Endodermal cell (in vitro differentiated cells): ENCODE data around the gene ATF4. TPM values are rescaled to one million over a fixed set of nuclear protein-coding genes. Genes with fewer than 3 reads are reported as not detected.

Experiments
- DNase-seq: peaks from one replicate; pipeline ENCODE4 v3.0.0-alpha.2; 2017
- H3K27ac ChIP-seq: 2 replicates; pipeline ENCODE4 v1.5.1; 2013; ENCODE audit warnings: mild to moderate bottlenecking, low read depth, low read length, moderate library complexity
- H3K27me3 ChIP-seq: 2 replicates; pipeline ENCODE4 v1.6.1; 2013; ENCODE audit warnings: mild to moderate bottlenecking, low read length, moderate library complexity; ENCODE audit not compliant: insufficient read depth, control insufficient read depth, poor library complexity, severe bottlenecking
- H3K36me3 ChIP-seq: 2 replicates; pipeline ENCODE4 v1.7.0; 2013; ENCODE audit warnings: mild to moderate bottlenecking, low read length, moderate library complexity; ENCODE audit not compliant: control insufficient read depth, insufficient read depth
- H3K4me1 ChIP-seq: one replicate; pipeline ENCODE4 v1.7.0; 2013; ENCODE audit warnings: low read length; ENCODE audit not compliant: control insufficient read depth, insufficient read depth
- H3K4me3 ChIP-seq: 2 replicates; pipeline ENCODE4 v1.5.1; 2013; ENCODE audit warnings: mild to moderate bottlenecking, low read length, moderate library complexity
- H3K9ac ChIP-seq: 2 replicates; pipeline ENCODE4 v1.6.1; 2013; ENCODE audit warnings: mild to moderate bottlenecking, low read length, moderate library complexity; ENCODE audit not compliant: poor library complexity, severe bottlenecking; ENCODE audit errors: extremely low read depth
- H3K9me3 ChIP-seq: 2 replicates; pipeline ENCODE4 v1.6.1; 2013; ENCODE audit warnings: mild to moderate bottlenecking, low read length, moderate library complexity; ENCODE audit not compliant: control insufficient read depth
- H3K27ac Mint-ChIP-seq: 2 replicates; pipeline ENCODE4 v1.8.0; 2020; ENCODE audit warnings: mixed read lengths
- H3K27me3 Mint-ChIP-seq: 2 replicates; pipeline ENCODE4 v1.8.0; 2021; ENCODE audit warnings: mild to moderate bottlenecking, mixed read lengths; ENCODE audit not compliant: insufficient read depth
- H3K36me3 Mint-ChIP-seq: 2 replicates; pipeline ENCODE4 v1.8.0; 2020; ENCODE audit warnings: low read depth, mixed read lengths
- H3K4me1 Mint-ChIP-seq: 2 replicates; pipeline ENCODE4 v1.8.0; 2020; ENCODE audit warnings: mixed read lengths
- H3K4me3 Mint-ChIP-seq: 2 replicates; pipeline ENCODE4 v1.8.0; 2020; ENCODE audit warnings: mild to moderate bottlenecking, moderate library complexity, mixed read lengths
- H3K9me3 Mint-ChIP-seq: 2 replicates; pipeline ENCODE4 v1.8.0; 2020; ENCODE audit warnings: mild to moderate bottlenecking, mixed read lengths
- CTCF ChIP-seq: fragments of 200-600 bp; sonication (generic); conservative IDR thresholded peaks from 2 replicates; pipeline ENCODE4 v1.5.0; 2021; ENCODE audit warnings: antibody characterized with exemption, mild to moderate bottlenecking
- WGBS, 2 experiments: methylation state at CpG; one replicate each; pipeline versions ENCODE4 v1.1.5 to v1.1.7; 2013; ENCODE audit warnings: missing lambda C conversion rate in 2 of 2, mixed read lengths in 1 of 2; ENCODE audit not compliant: insufficient coverage in 1 of 2, insufficient read length in 1 of 2; 5-methylcytosine and 5-hydroxymethylcytosine counted together
- total RNA-seq, 2 donors: library from RNA; stranded (reverse); fragmentation: NEBNext Ultra II Directional in 1 of 2; extraction: Animal tissue kit (Norgen Biotek cat#: 25700) in 1 of 2; gene quantifications; 2 replicates in 1 of 2; 3 replicates in 1 of 2; pipeline ENCODE4 v1.2.1, GENCODE V29; 2021

The ATF4 gene
- total RNA-seq, 2 donors from 2014 or later, result 335 to 341 TPM

DNA sequence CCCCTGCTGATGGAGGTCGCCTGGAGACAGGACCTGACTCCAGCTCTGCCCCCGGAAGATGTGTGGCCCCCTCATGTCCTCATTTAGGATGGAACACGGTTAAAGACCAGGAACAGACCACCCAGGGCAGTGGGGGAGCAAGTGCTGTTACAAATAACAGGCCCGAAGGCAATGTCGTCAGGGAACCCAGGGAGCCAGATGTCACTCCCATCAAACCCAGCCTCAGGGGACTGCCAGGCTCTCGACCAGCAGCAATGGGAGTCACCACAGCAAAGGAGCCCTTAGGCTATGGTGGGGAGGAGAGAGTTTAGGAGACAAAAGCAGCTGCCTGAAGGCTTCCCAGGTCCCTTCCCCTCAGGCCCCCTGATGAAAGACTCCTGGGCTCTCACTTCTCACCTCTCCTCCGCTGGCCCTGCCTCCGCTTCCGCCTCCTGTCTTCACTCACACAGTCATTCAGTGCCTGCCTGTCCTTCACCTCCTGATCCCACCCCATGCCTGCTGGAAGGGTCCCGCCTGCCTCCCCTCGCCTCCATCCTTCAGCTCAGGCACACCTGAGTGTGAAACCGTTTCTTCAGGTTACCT lies 7.8 kb downstream of the ATF4 start:
- Mint-ChIP-seq H3K27me3 (no peaks in the 10 kb centered on the region), H3K36me3 (peaks cover 50% of the 10 kb centered on the region), H3K27ac (peak overlapping the region; percentile 44), H3K4me1 (peaks cover 40% of the 10 kb centered on the region), H3K4me3 (no peak overlapping the region), H3K9me3 (no peaks in the 10 kb centered on the region)
- TF ChIP-seq CTCF, result no peak
- H3K27ac ChIP-seq, result peak overlapping the region; percentile 56
- peaks cover 13% of the 10 kb centered on the region for H3K4me1 ChIP-seq
- H3K27me3 ChIP-seq, result no peaks in the 10 kb centered on the region
- H3K36me3 ChIP-seq, result peaks cover 50% of the 10 kb centered on the region
- no peak overlapping the region for H3K4me3 ChIP-seq
- H3K9ac ChIP-seq, result no peak overlapping the region
- DNase-seq, result peak; percentile 63
- 83 to 97% methylated on average over 8 to 12 of the region's 12 CpGs for WGBS, 2 experiments
- no peaks in the 10 kb centered on the region for H3K9me3 ChIP-seq

DNA sequence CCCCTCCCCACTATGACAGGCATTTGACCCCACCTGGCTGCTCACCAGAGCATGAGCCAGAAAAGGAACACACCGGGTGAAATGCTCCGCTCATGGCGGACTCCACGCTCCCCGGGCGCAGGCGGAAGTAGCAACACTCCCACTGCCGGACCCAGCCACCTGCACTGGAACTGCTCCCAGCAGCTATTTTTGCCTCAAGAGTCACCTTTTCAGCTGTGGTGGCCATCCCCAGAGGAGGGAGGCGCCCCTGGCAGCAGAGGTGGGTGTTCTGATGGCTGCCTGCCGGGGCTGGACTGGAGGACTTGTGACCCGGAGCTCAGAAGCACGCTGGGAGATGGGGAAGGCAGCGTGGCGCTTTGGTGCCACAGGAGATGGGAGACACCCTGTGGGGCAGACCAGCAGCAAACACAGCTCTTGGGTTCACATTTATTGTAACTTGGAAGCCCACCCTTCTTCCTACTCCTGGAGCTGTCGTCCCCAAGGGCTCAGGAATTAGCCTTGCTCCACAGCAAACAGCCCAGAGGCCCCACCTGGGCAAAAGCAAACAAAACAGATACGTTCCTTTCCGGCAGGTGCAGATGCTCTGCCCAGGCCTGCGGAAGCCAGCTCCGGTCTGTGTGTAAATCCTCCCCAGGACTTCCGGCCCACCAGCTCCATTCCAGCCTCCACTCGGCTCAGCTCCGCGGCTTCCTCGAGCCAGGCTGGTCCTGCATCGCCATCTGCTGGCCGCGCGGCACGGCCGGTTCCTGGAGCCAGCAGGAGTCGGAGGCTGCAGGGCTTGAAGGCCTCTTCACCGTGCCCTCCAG lies 8.5 kb downstream of the ATF4 start:
- Histone ChIP-seq H3K4me1 (peaks cover 13% of the 10 kb centered on the region), H3K9ac (no peak overlapping the region), H3K9me3 (no peaks in the 10 kb centered on the region), H3K27ac (peak overlapping the region; percentile 30), H3K36me3 (peaks cover 46% of the 10 kb centered on the region), H3K27me3 (no peaks in the 10 kb centered on the region), H3K4me3 (no peak overlapping the region)
- H3K27me3 Mint-ChIP-seq, result no peaks in the 10 kb centered on the region
- peaks cover 46% of the 10 kb centered on the region for H3K36me3 Mint-ChIP-seq
- TF ChIP-seq CTCF, result peak; percentile 97
- no peaks in the 10 kb centered on the region for H3K9me3 Mint-ChIP-seq
- DNase-seq, result peak; percentile 98
- no peak overlapping the region for H3K4me3 Mint-ChIP-seq
- WGBS, 2 experiments, result 46 to 50% methylated on average over 25 to 32 of the region's 32 CpGs
- peak overlapping the region; percentile 55 for H3K27ac Mint-ChIP-seq
- H3K4me1 Mint-ChIP-seq, result peaks cover 41% of the 10 kb centered on the region

DNA sequence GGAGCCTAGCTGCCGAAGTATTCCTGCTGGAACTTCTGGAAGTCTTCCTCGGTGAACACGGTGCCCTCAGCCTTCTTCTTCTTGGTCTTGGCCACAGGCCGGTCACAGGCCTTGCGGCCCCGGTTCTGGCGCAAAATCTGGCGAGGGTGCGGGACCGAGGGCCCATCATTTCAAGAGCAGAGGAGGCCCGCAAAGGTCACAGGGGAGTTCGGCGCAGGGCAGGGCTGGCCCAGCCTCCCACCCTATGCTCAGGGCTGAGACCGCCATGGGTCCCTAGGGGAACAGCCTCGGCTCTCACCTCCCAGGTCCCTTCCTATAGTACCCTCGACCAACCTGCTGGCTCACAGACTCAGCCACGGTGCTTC lies 9.1 kb downstream of the ATF4 start:
- Mint-ChIP-seq H3K27me3 (no peaks in the 10 kb centered on the region), H3K4me1 (peaks cover 47% of the 10 kb centered on the region), H3K36me3 (peaks cover 41% of the 10 kb centered on the region), H3K9me3 (no peaks in the 10 kb centered on the region), H3K4me3 (no peak overlapping the region), H3K27ac (peak overlapping the region; percentile 55)
- H3K27ac ChIP-seq, result no peak overlapping the region
- H3K27me3 ChIP-seq, result no peaks in the 10 kb centered on the region
- H3K4me3 ChIP-seq, result no peak overlapping the region
- no peaks in the 10 kb centered on the region for H3K9me3 ChIP-seq
- no peak overlapping the region for H3K9ac ChIP-seq
- 71 to 78% methylated on average over 15 to 17 of the region's 17 CpGs for WGBS, 2 experiments
- peaks cover 19% of the 10 kb centered on the region for H3K4me1 ChIP-seq
- peaks cover 40% of the 10 kb centered on the region for H3K36me3 ChIP-seq
- no peak for DNase-seq
- peak; percentile 4 for TF ChIP-seq CTCF
